NCI-H82 treated with DMSO at 0.1 percent for 48 hours (cell line): ENCODE measurements around the gene CALY.

Experiments used
- DNase-seq: peaks from one replicate; lab custom pipeline; 2025; ENCODE audit not compliant: unreplicated experiment; lab: John Stamatoyannopoulos, UW

CALY gene

GRCh38 chr10:133287832-133288500, 48.7 kb downstream of the CALY start:
- DNase-seq: no peak

DNA sequence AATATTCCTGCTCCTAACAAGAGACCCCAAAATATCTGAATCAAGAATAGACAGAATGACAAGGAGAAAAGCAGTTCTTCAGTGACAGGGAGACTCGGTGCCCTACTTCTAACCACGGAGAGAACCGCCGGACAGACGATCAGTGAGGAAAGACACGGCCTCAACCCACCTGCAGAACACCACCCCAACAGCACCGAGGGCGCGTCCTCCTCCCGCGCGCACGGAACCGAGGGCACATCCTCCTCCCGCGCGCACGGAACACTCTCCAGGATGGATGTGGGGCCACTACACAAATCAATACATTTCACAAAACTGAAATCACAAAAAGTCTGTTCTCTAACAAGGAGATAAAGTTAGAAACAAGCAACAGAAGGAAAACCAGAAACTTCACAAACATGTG, 50.3 kb downstream of the CALY start:
- DNase-seq: no peak

GRCh38 chr10:133285217-133285616, 51.5 kb downstream of the CALY start:
- no peak for DNase-seq

- DNase-seq: no peak
Measured at GRCh38 chr10:133283931-133284330, 52.8 kb downstream of the CALY start.

DNA sequence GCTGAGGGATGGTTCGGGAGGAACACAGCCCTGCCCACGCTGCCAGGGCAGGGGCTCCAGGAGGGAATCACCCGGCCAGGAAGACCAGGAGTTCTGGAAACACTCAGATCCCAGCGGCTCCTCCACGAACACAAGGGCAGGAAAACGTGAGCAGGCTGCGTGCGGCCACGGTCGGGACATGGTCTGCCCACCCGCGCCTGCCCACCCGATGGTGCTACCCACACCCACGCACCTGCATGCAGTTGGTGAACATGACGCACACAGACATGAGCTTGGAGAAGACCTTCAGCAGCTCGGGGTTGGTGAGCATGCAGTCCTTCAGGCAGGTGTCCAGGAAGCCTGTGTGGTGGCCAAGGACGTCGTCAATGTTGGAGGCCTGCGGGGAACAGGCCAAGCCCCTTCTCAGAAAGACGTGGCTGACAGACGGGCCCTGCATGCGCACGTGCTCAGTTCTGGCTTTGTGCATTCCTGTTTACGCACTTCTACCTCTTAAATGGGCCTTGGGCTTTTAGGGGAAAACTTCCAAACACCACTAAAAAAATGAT, 53.8 kb downstream of the CALY start:
- DNase-seq: no peak

DNA sequence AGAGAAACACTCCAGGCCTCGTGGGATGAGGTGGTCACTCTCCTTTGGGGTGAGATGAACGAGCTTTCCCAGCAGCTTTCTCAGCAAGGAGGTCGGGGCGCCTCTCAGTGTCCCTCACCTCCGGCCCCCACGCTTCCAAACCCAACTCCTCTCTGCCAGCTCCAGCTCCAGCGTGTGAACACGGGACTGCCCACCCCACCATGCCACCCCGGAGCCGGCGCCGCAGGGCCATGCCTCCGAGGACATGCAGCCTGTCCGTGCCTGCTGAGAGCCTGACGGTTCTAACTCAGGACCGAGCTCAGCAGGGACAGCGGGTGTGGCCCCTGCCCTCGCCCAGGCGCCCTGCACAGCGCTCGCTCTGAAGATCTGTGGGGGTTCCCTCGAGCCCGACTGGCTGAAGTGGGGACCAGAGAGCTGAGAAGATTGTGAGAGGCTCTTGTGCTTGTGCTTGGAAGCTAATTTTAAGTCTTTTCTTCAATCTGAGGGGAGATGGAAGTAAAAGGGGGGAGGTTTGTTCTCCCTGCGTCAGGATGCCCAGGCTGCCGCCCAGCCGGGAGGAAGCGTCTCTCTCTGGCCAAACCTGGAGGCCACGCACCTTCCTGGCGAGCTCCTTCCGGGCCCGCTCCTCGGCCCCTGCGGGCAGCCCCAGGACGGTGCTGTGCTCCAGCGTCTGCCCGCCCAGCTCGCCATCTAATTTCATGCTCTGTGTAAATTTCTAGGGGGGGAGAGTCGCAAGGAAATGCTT, 54.9 kb downstream of the CALY start:
- DNase-seq: no peak

DNA sequence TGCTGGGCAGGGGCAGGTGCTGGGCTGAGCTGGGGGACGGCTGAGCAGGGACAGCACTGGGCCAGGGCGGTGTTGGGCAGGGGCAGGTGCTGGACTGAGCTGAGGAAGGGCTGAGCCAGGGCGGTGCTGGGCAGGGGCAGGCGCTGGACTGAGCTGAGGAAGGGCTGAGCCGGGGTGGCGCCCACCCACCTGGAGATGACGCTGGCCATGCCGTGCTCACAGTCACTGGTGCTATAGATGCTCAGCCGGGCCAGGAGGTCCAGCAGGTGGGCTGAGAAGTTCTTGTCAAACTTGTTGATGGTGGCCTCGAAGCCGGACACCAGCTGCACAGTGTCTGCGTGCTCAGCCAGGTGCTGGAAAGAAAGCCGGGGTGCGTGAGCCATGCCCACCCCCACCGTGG, 55.6 kb downstream of the CALY start:
- DNase-seq: no peak

- no peak for DNase-seq
Measured at GRCh38 chr10:133280391-133281059, 56.2 kb downstream of the CALY start.

- no peak for DNase-seq
Measured at GRCh38 chr10:133279326-133280226, 57.1 kb downstream of the CALY start.

DNA sequence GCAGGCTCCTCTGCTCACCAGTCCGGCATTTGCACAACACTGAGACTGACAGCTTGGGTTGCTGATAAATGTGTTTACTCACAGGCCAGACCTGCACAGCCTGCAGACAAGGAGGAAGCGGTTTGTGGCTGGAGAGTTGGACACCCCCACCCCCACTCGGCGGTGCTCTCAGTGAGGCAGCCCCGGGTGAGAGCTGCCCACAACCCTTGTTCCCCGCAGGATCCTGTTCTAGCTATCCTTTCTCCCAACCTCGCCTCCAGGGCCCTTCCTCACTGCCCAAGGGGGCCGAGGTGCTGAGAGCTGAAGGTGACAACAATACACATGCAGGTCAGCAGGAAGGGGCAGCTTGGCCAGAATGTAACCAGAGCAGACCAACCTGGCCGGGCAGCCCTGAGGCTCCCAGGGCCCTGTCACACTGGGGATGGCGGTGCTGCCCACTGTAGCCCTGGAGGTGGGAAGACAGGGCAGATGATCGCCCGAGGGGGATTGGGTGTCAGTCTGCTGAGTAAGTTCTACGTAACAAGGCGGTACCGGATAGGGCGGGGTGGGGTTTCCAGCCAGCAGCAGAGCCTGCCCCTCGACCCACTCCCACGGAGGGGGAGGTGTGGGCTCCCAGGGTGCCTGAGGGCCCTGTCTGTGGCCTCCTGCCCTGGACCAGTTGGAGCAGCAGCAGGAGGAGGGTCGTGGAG, 58.0 kb downstream of the CALY start:
- DNase-seq: no peak

GRCh38 chr10:133277993-133278576, 58.6 kb downstream of the CALY start:
- no peak for DNase-seq

DNA sequence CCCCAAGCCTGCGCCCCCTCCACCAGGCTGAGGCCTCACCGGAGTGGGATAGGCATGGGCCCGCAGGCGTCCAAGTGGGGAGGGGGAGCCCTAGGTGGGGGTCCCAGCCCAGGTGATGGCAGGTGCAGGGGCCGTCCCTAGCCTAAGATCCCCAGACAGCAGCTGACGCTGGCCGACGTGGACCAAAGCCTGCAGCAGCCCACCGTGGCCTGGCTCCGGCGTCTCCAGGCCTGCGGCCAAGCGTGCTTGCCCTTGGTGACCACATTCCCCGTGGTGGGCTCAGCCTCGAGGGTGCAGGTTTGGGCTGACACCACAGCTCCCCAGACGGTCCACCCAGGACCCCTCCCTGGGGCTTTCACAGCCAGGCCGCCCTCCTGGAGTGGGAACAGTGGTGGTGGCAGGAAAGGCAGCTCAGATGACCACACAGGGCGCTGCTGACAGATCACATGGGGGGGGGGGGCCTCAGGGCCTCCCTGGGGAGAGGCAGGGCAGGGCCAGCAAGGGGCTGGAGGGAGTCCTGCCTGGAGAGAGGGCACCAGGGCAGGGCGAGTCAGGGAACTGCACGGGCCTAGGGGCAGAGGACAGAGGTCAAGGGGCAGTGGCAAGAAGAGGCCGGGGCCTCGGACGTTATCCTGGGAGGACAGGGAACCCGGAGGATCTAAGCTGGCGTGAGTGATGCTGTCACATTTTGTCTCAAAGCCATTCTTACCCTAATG, 59.3 kb downstream of the CALY start:
- DNase-seq: no peak

DNA sequence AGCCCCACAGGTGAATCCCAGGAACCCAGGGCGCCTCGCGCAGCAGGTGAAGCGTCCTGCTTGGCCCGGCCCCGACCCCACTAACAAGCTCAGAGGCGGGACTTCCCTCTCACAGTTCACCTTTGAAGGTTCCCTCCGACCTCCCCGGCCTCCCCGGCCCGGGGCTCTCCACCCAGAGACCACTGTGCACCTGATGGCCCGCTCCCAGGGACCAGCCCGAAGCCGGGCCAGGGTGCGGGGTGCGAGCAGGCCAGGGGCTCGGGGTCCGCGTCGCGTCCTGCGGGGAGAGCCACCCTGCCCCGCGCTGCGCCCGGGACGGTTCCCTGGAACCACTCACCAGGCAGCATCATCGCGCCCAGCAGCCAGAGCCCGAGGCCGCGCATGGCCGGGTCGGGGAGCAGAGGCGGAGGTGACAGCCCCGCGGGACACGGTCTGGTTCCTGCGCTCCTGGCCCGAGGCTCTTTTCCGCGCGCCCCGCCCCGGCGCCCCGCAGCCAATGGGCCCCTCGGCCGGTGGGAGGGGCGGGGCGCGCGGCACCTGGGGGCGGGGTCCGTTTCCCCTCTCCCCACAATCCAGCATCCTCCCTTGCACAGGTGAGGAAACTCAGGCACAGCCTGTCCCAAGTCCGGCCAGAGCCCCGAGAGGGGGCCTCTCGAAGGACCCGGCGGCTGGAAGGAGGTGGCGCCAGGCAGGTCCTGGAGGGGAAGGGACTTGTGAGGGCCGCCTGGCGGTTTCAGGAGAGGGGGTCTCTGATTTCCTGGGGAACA, 60.1 kb downstream of the CALY start, which contains the start of gene ADAM8:
Gene ADAM8, minus strand, starts transcription at position 434 of the 767 bp plus-strand sequence. Its CDS starts 51 bp downstream, at position 383.
- DNase-seq: no peak

GRCh38 chr10:133276100-133276434, 60.6 kb downstream of the CALY start:
- no peak for DNase-seq

DNA sequence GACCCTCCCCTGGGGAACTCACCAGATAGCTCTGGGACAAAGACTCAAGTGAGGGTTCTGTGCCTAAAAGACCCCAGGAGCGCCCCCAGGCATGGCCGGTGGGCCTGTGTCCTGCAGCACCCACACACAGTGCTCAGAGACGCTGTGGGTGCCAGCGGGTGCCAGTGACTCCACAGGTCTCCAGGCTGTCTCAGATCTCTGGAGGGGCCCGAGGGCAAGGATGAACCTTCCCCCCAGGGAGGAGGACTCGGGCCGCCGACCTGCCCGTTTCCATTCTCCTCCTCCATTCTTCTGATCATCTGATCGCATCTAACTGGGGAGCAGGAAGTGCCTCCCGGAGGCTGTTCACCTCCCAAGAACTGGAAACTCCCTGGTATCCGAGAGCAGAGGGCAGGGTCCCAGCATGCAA, 61.0 kb downstream of the CALY start:
- DNase-seq: no peak

DNA sequence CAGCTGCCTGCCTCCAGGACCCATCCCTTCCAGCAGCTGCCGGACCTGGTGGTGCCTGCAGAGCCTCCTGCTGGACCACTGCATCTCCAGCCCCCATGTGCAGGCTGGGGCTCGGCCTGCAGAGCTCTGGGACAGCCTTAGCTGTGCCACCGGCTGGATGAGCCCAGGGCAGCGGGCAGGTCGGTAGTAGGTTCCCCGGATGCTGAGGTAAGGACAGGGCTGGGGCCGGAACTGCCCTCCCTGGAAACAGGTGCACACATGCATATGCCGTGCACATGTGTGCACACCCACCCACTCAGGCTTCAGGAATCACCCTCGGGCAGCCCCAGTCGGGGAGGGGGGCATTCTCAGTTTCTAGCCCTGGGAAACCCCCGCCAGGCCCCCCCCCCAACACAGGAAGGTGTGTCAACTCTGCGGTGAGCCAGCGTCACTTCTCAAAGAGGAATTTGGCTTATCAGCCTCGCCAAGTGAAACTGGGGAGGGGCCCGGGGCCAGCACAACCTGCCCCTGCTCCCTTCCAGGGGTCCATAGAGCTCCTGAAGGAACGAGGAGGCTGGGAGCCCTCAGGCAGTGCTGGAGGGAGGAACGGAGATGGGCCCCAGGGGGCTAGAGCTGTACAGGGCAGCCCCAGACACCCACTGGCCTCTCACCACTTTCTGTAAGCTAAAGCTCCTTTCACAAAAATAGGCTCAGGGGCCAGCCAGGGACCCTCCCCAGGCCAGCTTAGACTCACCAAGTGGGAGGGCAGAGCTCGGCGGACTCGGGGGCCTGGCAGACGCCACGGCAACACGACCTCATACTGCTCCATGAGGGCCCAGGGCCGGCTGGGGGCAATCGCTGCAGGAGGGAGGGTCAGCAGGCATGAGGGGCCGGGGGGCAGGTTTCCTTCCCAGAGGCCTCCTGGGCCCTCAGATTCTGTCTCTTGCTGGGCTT, 61.7 kb downstream of the CALY start:
- DNase-seq: no peak
